Spleen (tissue), 11 donors: ENCODE measurements around the gene ZNF175. TPM values are rescaled to one million over a fixed set of nuclear protein-coding genes. Genes with fewer than 3 reads are reported as not detected.
"Not testable (repeated sequence)": the region's sequence is repeated elsewhere in the genome, so short reads cannot be mapped to it uniquely, and the experiment has no call there.

ENCODE experiments used
- DNase-seq: peaks from one replicate; pipeline ENCODE4 v3.0.0-alpha.2; 2020
- H3K27ac ChIP-seq, 8 donors: fragments of 200-600 bp; sonication (generic) in 7 of 8; 1 replicate in 4 of 8; 2 replicates in 4 of 8; pipeline versions ENCODE4 v1.5.0 to v1.8.0; 2016 to 2021; ENCODE audit warnings: inconsistent platforms in 4 of 8, mild to moderate bottlenecking in 4 of 8, moderate library complexity in 1 of 8
- H3K27me3 ChIP-seq, 7 donors: fragments of 200-600 bp; sonication (generic) in 6 of 7; replicated peaks in 1 of 7; 1 replicate in 4 of 7; 2 replicates in 3 of 7; pipeline versions ENCODE4 v1.5.0 to v1.8.0; 2016 to 2021; ENCODE audit warnings: inconsistent platforms in 3 of 7, mild to moderate bottlenecking in 1 of 7
- H3K36me3 ChIP-seq, 6 donors: fragments of 200-600 bp; sonication (generic) in 5 of 6; 1 replicate in 4 of 6; 2 replicates in 2 of 6; pipeline versions ENCODE4 v1.5.0 to v1.8.0; 2016 to 2021; ENCODE audit warnings: inconsistent platforms in 2 of 6
- H3K4me1 ChIP-seq, 6 donors: fragments of 200-600 bp; sonication (generic) in 5 of 6; 1 replicate in 3 of 6; 2 replicates in 3 of 6; pipeline versions ENCODE4 v1.5.0 to v1.8.0; 2016 to 2021; ENCODE audit warnings: inconsistent platforms in 3 of 6
- H3K4me3 ChIP-seq, 8 donors: fragments of 200-600 bp; sonication (generic) in 7 of 8; 1 replicate in 4 of 8; 2 replicates in 4 of 8; pipeline versions ENCODE4 v1.5.0 to v1.8.0; 2016 to 2021; ENCODE audit warnings: inconsistent platforms in 4 of 8, mild to moderate bottlenecking in 4 of 8, moderate library complexity in 2 of 8
- H3K9me3 ChIP-seq, 8 donors: fragments of 200-600 bp; sonication (generic) in 7 of 8; 1 replicate in 4 of 8; 2 replicates in 4 of 8; pipeline versions ENCODE4 v1.5.0 to v1.8.0; 2016 to 2021; ENCODE audit warnings: inconsistent platforms in 4 of 8
- POLR2A ChIP-seq, 3 donors: fragments of 450-650 bp; IDR thresholded peaks; one replicate each; pipeline ENCODE4 v1.5.1; 2017; ENCODE audit warnings: antibody characterized with exemption in 3 of 3, mild to moderate bottlenecking in 1 of 3
- POLR2AphosphoS5 ChIP-seq, 3 donors: sonication (generic); formaldehyde crosslinking; IDR thresholded peaks; one replicate each; pipeline ENCODE4 v1.5.1; 2017; ENCODE audit warnings: antibody characterized with exemption in 3 of 3
- WGBS, 5 donors: extraction: QIAGEN DNeasy Blood & Tissue Kit in 3 of 5; methylation state at CpG; one replicate each; pipeline versions ENCODE4 v1.1.5 to v1.1.7; 2013 to 2018; 5-methylcytosine and 5-hydroxymethylcytosine counted together
- intact Hi-C: fragments of 100-400 bp; cut with DNase I; formaldehyde crosslinking; loops from one replicate; pipeline ENCODE4 v1.15.0; 2023; ENCODE audit warnings: low total_unique reads
- polyA plus RNA-seq, 3 donors: library from polyadenylated mRNA; stranded (reverse); fragments of 200-250 nt; gene quantifications; one replicate each; pipeline ENCODE4 v1.2.1, GENCODE V29; 2013
- total RNA-seq, 7 donors: library from RNA; depleted of rRNA in 3 of 7; stranded (reverse); fragments of >200 nt in 3 of 7; fragmentation: NEBNext Ultra II Directional in 4 of 7; extraction: Animal tissue kit (Norgen Biotek cat#: 25700) in 4 of 7; gene quantifications; one replicate each; pipeline versions ENCODE4 v1.1.0 to v1.2.1, GENCODE V29; 2016 to 2021
- TF ChIP-seq, protein P1 (sequence below), 11 experiments: fragments of 200-600 bp in 7 of 11; fragments of 450-650 bp in 4 of 11; sonication (generic) in 4 of 11; IDR thresholded peaks in 8 of 11; conservative IDR thresholded peaks in 3 of 11; 1 replicate in 7 of 11; 2 replicates in 4 of 11; pipeline versions ENCODE4 v1.4.0 to v1.8.0; 2016 to 2021; ENCODE audit warnings: antibody characterized with exemption in 11 of 11, inconsistent platforms in 4 of 11, mild to moderate bottlenecking in 1 of 11
- donor health status: healthy with polysubstance abuse.
- donor health status: DM: no; HTN: no; CAD: no; lungs with moderate emphysema.
- donor health status: DM: no; HTN: no; CAD: no.
- donor health status: Bipolar disorder and iron deficiency.
- donor health status: healthy.
- donor health status: DM: no; HTN: no; CAD: no.
- donor health status: DM: yes; HTN: yes; CAD: no.

ZNF175 gene
- total and polyA plus RNA-seq, 10 donors = 1.8 to 24.4 (median 12.3) TPM

DNA sequence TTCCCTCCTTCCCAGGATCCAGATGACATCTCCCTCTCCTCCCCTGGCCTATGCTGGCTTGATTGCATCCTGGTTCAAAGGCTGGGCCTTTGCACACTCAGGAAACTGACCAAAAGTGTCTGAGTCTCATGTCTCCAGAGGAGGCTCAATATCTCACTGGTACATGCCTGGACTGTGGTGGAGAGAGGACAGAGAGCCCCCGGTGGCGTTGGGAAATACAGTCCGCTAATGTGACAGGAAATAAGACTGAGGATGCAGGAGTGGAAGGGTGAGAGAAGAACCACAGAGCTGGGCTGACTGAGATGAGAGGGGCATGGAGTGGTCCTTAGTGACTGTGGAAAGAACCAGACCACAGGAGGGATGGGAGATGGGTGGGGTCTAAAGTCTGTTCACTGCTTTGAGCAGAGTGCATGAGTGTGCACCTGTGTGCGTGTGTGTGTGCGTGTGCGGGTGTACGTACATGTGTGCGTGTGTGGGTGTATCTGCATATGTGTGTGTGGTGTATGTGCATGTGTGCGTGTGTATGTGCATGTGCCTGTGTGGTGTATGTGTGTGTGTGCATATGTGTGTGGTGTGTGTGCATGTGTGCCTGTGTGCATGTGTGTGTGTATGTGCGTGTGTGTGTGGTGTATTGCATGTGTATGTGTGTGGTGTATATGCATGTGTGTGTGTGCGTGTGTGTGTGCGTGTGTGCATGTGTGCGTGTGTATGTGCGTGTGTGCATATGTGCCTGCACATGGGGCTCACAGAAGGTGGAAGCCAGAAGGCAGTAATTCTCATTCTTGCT, 57.3 kb downstream of the ZNF175 start:
- no peak for DNase-seq
- no peak for TF ChIP-seq POLR2AphosphoS5 (IDR thresholded peaks at IDR 0.05)
- TF ChIP-seq POLR2A (IDR thresholded peaks at IDR 0.05) = no peak
- TF ChIP-seq, protein P1, sequence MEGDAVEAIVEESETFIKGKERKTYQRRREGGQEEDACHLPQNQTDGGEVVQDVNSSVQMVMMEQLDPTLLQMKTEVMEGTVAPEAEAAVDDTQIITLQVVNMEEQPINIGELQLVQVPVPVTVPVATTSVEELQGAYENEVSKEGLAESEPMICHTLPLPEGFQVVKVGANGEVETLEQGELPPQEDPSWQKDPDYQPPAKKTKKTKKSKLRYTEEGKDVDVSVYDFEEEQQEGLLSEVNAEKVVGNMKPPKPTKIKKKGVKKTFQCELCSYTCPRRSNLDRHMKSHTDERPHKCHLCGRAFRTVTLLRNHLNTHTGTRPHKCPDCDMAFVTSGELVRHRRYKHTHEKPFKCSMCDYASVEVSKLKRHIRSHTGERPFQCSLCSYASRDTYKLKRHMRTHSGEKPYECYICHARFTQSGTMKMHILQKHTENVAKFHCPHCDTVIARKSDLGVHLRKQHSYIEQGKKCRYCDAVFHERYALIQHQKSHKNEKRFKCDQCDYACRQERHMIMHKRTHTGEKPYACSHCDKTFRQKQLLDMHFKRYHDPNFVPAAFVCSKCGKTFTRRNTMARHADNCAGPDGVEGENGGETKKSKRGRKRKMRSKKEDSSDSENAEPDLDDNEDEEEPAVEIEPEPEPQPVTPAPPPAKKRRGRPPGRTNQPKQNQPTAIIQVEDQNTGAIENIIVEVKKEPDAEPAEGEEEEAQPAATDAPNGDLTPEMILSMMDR (IDR thresholded peaks at IDR 0.05 in 8 of 11, conservative IDR thresholded peaks at IDR 0.05 in 3 of 11) = no peak
- Histone ChIP-seq H3K27me3 (peaks cover 0 to 9% (median 0%) of the 10 kb centered on the region in 7 donors), H3K36me3 (peaks cover 0 to 56% (median 11%) of the 10 kb centered on the region in 6 donors), H3K27ac (peak overlapping the region in 3 of 8 donors; percentile 48 to 75 (median 59)), H3K4me3 (peak overlapping the region in 6 of 8 donors; percentile 8 to 51 (median 22)), H3K9me3 (no peaks in the 10 kb centered on the region), H3K4me1 (peaks cover 0 to 57% (median 15%) of the 10 kb centered on the region in 6 donors)
- 76 to 85% (median 79%) methylated on average over 14 of the region's 14 CpGs for WGBS, 5 donors
- intact Hi-C loops = no loop called here

DNA sequence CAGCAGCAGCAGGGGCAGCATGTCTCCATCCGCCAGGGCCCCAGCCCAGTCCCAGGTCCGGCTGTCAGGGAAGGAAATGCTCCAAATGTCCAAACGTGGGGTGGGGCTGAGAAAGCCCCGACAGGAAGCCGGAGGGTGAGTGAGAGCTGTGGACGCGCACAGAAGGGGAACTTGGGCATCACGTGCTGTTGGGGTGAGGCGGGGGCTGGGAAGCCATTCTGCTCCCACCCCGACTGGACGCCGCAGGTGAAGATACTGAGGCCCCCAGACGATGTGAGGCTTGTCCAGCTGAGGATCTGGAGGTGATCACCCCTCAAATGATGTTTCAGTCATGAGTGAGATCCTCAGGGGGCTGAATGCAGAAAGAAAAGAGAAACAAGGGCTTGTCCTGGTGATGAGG, 59.2 kb downstream of the ZNF175 start, which contains the start of gene SIGLEC5:
Gene SIGLEC5, minus strand, starts transcription at position 87 of the 400 bp plus-strand sequence. Its CDS starts 66 bp downstream, at position 21.
- Histone ChIP-seq H3K4me1 (peaks cover 0 to 59% (median 15%) of the 10 kb centered on the region in 6 donors), H3K4me3 (peak within 1 kb of the TSS in 4 of 8 donors; percentile 29 to 51 (median 34)), H3K27ac (peak within 1 kb of the TSS in 3 of 8 donors; percentile 43 to 92 (median 78)), H3K36me3 (peaks cover 0 to 36% (median 4%) of the 10 kb centered on the region in 6 donors)
- H3K9me3 ChIP-seq, intact Hi-C loops, H3K27me3 ChIP-seq: not testable (repeated sequence)
- peak; percentile 87 for DNase-seq
- 13 to 22% (median 16%) methylated on average over 1 to 10 of the region's 13 CpGs for WGBS, 5 donors
- TF ChIP-seq POLR2AphosphoS5 (IDR thresholded peaks at IDR 0.05) = peak in 1 of 3 donors; percentile 31

- Histone ChIP-seq H3K9me3 (peaks cover 0 to 6% (median 0%) of the 10 kb centered on the region in 8 donors), H3K27ac (peak overlapping the region in 1 of 8 donors; percentile 2), H3K27me3 (peaks cover 0 to 7% (median 0%) of the 10 kb centered on the region in 7 donors), H3K36me3 (peaks cover 0 to 18% (median 3%) of the 10 kb centered on the region in 6 donors), H3K4me3 (no peak overlapping the region), H3K4me1 (peaks cover 0 to 62% (median 11%) of the 10 kb centered on the region in 6 donors)
- 76 to 93% (median 84%) methylated on average over 5 of the region's 5 CpGs for WGBS, 5 donors
- no peak for DNase-seq
- TF ChIP-seq POLR2A (IDR thresholded peaks at IDR 0.05) (no peak), POLR2AphosphoS5 (IDR thresholded peaks at IDR 0.05) (no peak)
- TF ChIP-seq, protein P1 (IDR thresholded peaks at IDR 0.05 in 8 of 11, conservative IDR thresholded peaks at IDR 0.05 in 3 of 11) = no peak
- intact Hi-C loops = no loop called here
These were observed 61.0 kb downstream of the ZNF175 start for GRCh38 chr19:51632126-51632525.

- peak overlapping the region in 3 of 8 donors; percentile 26 to 78 (median 68) for H3K27ac ChIP-seq
- no peak overlapping the region for H3K4me3 ChIP-seq
- H3K9me3 ChIP-seq = peaks cover 0 to 7% (median 0%) of the 10 kb centered on the region in 8 donors
- WGBS, 5 donors = 13 to 18% (median 16%) methylated on average over 5 of the region's 5 CpGs
- intact Hi-C loops = no loop called here
- no peak for DNase-seq
- H3K4me1 ChIP-seq = peaks cover 0 to 75% (median 12%) of the 10 kb centered on the region in 6 donors
- TF ChIP-seq POLR2A (IDR thresholded peaks at IDR 0.05) (no peak), POLR2AphosphoS5 (IDR thresholded peaks at IDR 0.05) (no peak)
- TF ChIP-seq, protein P1 (IDR thresholded peaks at IDR 0.05 in 8 of 11, conservative IDR thresholded peaks at IDR 0.05 in 3 of 11) = peak in 7 of 11 experiments; percentile 26 to 82 (median 40)
- peaks cover 0 to 4% (median 0%) of the 10 kb centered on the region in 7 donors for H3K27me3 ChIP-seq
- H3K36me3 ChIP-seq = peaks cover 0 to 41% (median 0%) of the 10 kb centered on the region in 6 donors
These were observed 66.4 kb downstream of the ZNF175 start for GRCh38 chr19:51637362-51637978.
